Mucosa of descending colon (tissue), 3 donors: ENCODE measurements around the gene UGP2. TPM values are rescaled to one million over a fixed set of nuclear protein-coding genes. Genes with fewer than 3 reads are reported as not detected.
A peak's percentile ranks its signal among the peaks of the same experiment; 100 is the strongest.

ENCODE experiments used
- ATAC-seq: fragments of 200-7000 bp; cut with Tn5 transposase; one replicate; pipeline ENCODE4 v1.9.1; 2020; ENCODE audit warnings: mild to moderate bottlenecking, moderate library complexity
- DNase-seq, 3 donors: peaks; one replicate each; pipeline ENCODE4 v3.0.0-alpha.2; 2020
- H3K36me3 ChIP-seq: fragments of 200-600 bp; one replicate; pipeline ENCODE4 v1.8.0; 2021; ENCODE audit warnings: low read depth, mild to moderate bottlenecking
- H3K4me1 ChIP-seq: fragments of 200-600 bp; one replicate; pipeline ENCODE4 v1.8.0; 2021; ENCODE audit warnings: low read depth, mild to moderate bottlenecking
- H3K4me3 ChIP-seq: fragments of 200-600 bp; one replicate; pipeline ENCODE4 v1.8.0; 2021; ENCODE audit warnings: mild to moderate bottlenecking
- H3K9me3 ChIP-seq: fragments of 200-600 bp; one replicate; pipeline ENCODE4 v1.8.0; 2021; ENCODE audit warnings: mild to moderate bottlenecking
- intact Hi-C, 2 donors: fragments of 100-400 bp; cut with DNase I in 1 of 2; cut with micrococcal nuclease in 1 of 2; formaldehyde crosslinking; loops; one replicate each; pipeline versions ENCODE4 v1.11.0 to v1.11.1; 2022; cut with DNase I, micrococcal nuclease
- total RNA-seq, 3 donors: library from RNA; stranded (reverse); fragmentation: NEBNext Ultra II Directional in 2 of 3; extraction: Animal tissue kit (Norgen Biotek cat#: 25700) in 2 of 3; gene quantifications; one replicate each; pipeline versions ENCODE4 v1.2.1 to v1.2.4, GENCODE V29; 2021 to 2023
- TF ChIP-seq, protein P1 (sequence below): fragments of 200-600 bp; IDR thresholded peaks from one replicate; pipeline ENCODE4 v1.8.0; 2022; ENCODE audit warnings: antibody characterized with exemption, mild to moderate bottlenecking
- donor health status: DM: no; HTN: no; CAD: no; lungs with moderate emphysema.
- donor health status: DM: no; HTN: no; CAD: no.
- donor health status: DM: no; HTN: yes; CAD: no.

Gene UGP2
- total RNA-seq, 3 donors from 2014 or later: 408 to 683 (median 538) TPM

GRCh38 chr2:63858291-63858690, 16.6 kb downstream of the UGP2 start:
- peaks cover 31% of the 10 kb centered on the region for H3K4me1 ChIP-seq
- TF ChIP-seq, protein P1, sequence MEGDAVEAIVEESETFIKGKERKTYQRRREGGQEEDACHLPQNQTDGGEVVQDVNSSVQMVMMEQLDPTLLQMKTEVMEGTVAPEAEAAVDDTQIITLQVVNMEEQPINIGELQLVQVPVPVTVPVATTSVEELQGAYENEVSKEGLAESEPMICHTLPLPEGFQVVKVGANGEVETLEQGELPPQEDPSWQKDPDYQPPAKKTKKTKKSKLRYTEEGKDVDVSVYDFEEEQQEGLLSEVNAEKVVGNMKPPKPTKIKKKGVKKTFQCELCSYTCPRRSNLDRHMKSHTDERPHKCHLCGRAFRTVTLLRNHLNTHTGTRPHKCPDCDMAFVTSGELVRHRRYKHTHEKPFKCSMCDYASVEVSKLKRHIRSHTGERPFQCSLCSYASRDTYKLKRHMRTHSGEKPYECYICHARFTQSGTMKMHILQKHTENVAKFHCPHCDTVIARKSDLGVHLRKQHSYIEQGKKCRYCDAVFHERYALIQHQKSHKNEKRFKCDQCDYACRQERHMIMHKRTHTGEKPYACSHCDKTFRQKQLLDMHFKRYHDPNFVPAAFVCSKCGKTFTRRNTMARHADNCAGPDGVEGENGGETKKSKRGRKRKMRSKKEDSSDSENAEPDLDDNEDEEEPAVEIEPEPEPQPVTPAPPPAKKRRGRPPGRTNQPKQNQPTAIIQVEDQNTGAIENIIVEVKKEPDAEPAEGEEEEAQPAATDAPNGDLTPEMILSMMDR: no peak
- no peaks in the 10 kb centered on the region for H3K9me3 ChIP-seq
- DNase-seq (no peak), ATAC-seq (no peak)
- H3K36me3 ChIP-seq: no peaks in the 10 kb centered on the region
- no peak overlapping the region for H3K4me3 ChIP-seq
- intact Hi-C loops: loop anchor here in 1 of 2 donors (10.0 kb wide), 1 partner anchor 163 kb away; no protein-coding TSS in a partner anchor

DNA sequence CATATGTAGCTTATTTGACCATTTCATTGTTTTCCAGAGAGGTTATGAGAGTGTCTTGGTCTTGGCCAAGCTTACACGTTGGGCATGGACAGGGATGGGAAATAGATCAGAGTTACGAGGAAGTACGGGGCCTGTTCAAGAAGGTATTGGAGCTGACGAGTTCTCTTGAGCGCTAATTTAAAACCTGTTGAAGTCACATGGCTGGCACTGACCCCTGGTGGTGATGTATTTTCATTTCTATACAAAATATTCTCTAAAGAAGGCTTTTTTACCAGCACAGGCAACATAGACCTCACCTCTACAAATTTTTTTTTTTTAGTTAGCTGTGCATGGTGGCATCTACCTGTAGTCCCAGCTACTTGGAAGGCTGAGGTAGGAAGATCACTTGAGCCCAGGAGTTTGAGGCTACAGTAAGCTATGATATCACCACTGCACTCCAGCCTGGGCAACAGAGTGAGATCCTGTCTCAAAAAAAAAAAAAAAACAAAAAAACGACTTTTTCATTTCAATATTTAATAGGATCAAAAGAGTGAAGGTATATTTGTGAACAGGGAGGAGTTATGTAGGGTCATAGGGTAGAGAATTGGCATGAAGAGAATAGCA, 19.6 kb downstream of the UGP2 start:
- intact Hi-C loops: no loop called here
- peak; percentile 73 for ATAC-seq
- no peak overlapping the region for H3K4me3 ChIP-seq
- peaks cover 14% of the 10 kb centered on the region for H3K4me1 ChIP-seq
- no peaks in the 10 kb centered on the region for H3K9me3 ChIP-seq
- TF ChIP-seq, protein P1: no peak
- H3K36me3 ChIP-seq: no peaks in the 10 kb centered on the region
- peak in 1 of 3 donors; percentile 79 for DNase-seq

DNA sequence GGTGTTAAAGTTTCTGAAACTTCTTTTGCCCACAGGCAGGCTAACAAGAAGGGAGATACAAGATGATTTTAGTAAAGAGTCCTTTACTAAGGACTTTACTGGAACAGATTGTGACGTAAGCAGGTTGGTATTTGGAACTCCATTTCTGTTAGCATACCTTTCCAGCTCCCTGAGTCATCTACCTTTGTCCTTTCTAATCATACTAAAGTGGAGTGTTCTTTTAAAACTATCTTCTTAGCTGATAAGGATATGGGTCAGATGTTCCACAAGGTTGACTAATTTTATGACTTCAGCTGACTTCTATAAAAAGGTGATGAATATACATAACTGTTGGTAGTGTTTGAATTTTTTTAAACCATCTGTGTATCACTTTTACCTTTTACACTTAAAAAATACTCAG, 21.1 kb downstream of the UGP2 start:
- DNase-seq: no peak
- TF ChIP-seq, protein P1: no peak
- ATAC-seq: peak; percentile 93
- intact Hi-C loops: no loop called here
- Histone ChIP-seq H3K9me3 (no peaks in the 10 kb centered on the region), H3K4me1 (peaks cover 14% of the 10 kb centered on the region), H3K4me3 (no peak overlapping the region), H3K36me3 (no peaks in the 10 kb centered on the region)

GRCh38 chr2:63863707-63864106, 22.0 kb downstream of the UGP2 start:
- intact Hi-C loops: no loop called here
- no peak overlapping the region for H3K4me3 ChIP-seq
- ATAC-seq (no peak), DNase-seq (no peak)
- H3K36me3 ChIP-seq: no peaks in the 10 kb centered on the region
- TF ChIP-seq, protein P1: no peak
- no peaks in the 10 kb centered on the region for H3K9me3 ChIP-seq
- H3K4me1 ChIP-seq: peaks cover 14% of the 10 kb centered on the region

DNA sequence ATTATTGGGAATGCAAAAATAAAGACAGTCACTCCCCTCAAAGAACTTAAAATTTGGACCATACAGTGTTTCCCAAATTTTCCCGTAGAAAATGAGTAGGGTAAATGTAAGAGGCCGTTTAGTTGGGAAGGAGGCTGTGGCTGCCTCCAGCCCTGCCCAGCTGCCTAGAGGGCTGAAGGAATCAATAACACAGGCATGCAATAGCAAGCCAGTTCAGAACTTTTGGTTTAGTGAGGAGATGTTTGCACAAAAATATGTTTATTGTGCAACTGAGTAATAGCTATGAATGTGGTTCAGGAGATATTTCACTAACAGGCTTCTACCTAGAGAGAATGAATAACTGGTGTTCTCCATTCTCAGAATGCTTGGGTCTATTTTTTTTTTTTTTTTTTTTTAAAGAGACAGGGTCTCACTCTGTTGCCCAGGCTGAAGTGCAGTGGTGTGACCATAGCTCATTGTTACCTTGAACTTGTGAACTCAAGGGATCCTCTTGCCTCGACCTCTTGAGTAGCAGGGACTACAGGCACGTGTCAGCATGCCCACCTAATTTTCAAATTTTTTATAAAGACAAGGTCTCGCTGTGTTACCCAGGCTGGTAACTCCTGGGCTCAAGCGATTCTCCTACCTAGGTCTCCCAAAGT, 23.6 kb downstream of the UGP2 start:
- no peak overlapping the region for H3K4me3 ChIP-seq
- DNase-seq: no peak
- no peak for ATAC-seq
- H3K9me3 ChIP-seq: no peaks in the 10 kb centered on the region
- peaks cover 14% of the 10 kb centered on the region for H3K4me1 ChIP-seq
- intact Hi-C loops: no loop called here
- no peaks in the 10 kb centered on the region for H3K36me3 ChIP-seq
- TF ChIP-seq, protein P1: no peak
